ENCODE measurements around the gene CHN2.

Gene CHN2

DNA sequence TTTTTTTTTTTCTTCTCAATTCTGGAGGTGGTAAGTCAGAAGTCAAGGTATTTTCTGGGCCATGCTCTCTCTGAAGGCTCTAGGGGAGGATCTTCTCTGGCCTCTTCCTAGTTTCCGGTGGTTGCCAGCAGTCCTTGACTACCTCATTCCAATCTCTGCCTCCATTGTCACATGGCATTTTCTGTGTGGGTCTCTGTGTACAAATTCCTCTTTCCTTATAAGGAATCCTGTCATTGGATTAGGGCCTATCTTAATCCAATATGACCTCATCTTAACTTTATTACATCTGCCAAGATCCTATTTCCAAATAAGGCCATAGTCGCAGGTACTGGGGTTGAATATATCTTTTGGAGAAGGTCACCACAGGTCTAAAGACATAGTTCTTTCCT, 239.8 kb downstream of the CHN2 start:
- no peak for DNase-seq (ENCODE audit: low read depth)

DNA sequence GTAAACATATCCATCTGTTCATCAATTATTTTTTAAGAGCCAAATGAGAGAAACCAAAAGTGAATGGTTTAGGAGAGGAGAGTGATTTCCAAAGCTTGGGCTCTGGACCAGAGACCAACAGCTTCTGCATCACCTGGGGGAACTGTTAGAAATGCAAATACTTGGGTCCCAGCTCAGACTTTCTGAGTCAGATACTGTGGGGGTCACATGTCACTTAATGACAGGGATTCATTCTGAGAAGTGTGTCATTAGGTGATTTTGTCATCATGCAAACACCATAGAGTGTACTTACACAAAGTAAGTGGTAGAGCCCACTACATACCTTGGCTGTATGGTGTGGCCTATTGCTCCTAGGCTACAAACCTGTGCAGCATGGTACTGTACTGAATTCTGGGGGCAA, 240.6 kb downstream of the CHN2 start:
- no peak for DNase-seq (ENCODE audit: low read depth)

DNA sequence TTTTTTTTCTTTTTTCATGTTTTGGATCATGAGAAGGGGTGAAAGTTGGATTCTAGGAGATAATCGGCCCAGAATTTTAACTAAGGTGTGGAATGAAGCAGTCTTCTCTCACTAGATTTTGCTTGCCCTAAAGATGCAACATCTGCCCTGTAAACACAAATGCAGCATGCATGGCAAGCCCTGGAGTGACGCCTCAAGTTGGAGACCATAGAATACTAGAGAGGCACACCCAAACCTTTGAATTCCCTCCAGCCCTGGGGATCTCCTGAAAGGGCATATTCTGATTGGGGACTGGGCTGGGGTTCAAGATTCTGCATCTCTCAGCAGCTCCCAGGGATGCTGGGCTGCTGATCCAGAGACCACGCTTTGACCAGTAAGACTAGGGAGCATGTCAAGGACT, 241.3 kb downstream of the CHN2 start:
- DNase-seq (ENCODE audit: low read depth), result no peak

DNA sequence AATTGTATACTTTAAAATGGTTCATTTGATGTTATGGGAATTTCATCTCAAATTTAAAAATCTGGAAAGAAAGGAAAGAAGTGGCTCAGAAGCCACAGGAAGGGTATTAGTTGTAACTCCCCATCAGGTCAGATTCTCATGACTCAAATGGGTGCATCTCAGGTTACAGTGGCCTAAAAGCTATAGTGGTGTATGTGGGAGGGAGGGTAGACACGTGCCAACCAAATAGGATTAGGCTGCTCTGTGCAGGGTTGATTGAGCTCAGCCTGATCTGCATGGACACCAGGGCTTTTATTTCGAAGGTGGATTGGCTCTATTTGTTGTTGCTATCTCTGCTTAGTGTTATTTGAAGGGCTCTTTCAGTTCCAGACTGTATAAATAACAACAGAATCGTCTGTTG, 247.6 kb downstream of the CHN2 start:
- no peak for DNase-seq (ENCODE audit: low read depth)

DNA sequence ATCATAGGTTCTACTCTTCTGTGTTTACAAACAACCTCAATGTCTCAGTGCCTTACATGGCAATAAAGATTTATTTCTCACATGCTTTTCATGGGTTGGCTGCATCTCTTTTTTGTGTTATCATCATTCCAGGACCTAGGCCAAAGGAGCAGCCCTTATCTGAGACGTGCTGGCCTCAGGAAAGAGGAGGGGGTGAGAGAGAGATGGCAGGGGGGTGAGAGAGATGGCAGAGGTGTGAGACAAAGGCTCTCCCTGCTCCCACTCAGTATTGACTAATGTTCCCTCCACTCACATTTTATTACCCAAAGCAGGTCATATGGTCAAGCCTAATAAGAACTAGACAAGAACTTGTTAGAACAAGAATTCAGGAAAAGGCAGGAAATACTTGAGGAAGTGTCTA, 249.0 kb downstream of the CHN2 start:
- DNase-seq (ENCODE audit: low read depth), result no peak

DNA sequence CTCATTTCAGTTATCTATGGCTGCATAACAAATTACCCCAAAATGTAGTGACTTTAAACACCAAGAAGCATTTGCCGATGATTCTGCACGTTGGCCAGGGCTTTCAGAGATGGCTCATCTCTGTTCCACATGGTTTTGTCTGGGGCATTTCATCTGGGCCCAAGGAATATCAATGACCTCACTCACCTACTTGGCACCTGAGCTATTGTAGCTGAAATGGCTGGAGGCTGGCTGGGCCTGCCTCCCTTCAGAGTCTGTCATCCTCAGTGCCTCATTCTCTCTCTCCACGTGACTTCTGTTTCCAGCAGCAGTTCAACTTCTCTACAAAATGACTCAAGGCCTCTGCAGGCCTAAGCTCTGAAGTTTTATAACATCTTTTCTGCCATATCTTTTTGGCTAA, 249.7 kb downstream of the CHN2 start:
- DNase-seq (ENCODE audit: low read depth), result no peak

DNA sequence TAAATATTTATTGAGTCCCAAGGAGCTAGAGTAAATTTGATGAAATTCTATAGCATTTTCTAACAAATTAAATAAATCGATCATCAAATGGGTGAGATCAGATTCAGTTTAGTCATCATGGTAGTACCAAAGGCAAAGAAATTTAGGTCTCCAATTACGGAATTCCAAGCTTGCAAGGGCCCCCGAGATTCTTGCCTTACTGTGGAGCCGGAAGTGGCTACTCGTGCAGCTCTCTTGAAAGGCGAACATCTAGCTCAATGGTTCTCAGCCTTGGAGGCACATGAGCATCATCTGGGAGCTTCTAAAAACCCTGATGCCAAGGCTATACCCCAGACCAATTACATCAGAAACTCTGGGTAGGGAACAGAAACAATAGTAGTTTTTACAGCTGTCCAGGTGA, 251.2 kb downstream of the CHN2 start:
- no peak for DNase-seq (ENCODE audit: low read depth)

DNA sequence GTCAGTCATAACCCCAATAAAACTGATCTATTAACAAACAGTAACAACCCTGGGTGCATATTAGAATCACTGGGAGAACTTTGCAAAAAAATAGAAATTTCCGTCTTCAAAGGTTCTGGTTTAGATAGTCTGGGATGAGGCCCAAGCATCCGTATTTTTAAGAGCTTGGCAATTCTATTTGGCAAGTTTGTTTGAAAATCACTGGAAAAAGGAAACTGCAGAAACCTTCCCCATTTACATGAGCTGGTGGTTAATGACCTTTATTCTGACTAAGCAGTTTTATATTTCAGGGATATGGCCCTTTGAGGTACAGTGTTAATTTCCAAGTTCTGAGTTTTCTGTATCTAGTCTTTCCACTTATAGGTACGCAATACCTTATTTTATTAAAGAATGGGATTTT, 253.3 kb downstream of the CHN2 start:
- DNase-seq (ENCODE audit: low read depth), result no peak

DNA sequence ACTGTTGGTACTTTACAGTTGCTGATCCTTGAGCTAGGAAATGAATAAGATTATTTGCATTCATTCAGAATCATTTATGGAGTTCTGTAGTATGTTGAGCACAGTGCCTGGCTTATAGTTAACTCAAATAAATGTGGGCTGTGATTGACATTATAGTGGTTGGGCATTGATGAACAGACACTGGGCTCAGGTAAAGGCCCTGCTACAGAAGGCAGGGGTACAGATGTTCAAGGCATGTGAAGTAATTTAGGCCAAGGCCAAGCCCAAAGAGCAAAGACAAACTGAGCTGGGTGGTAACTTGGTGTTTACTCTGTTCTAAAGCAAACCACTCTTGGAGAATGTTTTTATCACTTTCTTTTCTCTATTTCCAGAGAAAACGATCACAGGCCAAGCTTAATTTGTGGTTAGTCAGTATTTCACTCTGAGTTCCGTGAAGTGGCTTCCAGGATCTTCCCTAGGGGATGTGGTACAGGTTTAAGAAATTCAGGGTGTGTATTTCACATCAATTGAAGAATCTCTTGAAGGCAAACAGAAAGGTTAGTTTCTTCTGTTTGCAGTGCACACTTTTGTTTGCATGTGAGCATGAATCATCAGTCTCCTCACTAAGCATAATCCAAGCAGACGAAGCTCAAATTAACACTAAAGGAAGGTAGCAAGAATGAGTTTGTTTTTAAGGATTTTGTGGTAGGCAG, 255.1 kb downstream of the CHN2 start:
- no peak for DNase-seq (ENCODE audit: low read depth)

DNA sequence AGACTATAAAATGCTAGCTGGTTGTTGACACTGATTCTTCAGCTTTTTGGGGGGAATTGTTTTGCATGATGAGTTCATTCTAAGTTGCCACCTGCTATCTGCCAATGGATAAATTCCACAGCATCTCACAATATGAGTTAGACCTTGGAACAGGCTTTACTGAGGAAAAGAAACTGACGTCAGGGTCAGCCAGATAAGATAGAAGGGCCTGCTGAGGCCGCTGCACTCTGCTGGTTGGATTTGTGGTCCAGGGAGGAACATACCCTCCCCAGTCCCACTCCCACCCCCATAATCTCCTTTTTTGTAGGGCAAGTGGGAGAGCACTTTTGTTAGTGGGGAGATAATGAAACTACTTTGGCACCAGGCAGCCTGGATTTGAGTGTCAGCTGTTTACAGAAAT, 258.4 kb downstream of the CHN2 start:
- DNase-seq (ENCODE audit: low read depth), result no peak

DNA sequence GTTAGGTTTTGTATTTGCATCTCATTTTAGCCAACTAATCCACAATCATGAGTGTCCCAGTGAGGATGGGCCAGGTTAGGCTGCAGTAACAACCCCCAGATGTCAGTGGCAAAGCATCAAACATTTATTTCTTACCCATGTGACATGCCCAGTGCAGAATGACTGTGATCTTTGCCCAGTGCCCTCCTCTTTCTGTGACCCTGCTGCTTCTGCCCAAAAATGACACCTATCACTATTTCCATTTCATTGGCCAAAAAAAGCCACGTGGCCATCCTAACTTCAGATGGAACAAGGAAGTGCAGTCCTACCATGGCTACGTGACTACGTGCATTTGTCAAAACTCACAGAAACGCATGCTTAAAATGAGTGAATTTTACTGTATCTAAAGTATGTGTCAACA, 259.9 kb downstream of the CHN2 start:
- no peak for DNase-seq (ENCODE audit: low read depth)

DNA sequence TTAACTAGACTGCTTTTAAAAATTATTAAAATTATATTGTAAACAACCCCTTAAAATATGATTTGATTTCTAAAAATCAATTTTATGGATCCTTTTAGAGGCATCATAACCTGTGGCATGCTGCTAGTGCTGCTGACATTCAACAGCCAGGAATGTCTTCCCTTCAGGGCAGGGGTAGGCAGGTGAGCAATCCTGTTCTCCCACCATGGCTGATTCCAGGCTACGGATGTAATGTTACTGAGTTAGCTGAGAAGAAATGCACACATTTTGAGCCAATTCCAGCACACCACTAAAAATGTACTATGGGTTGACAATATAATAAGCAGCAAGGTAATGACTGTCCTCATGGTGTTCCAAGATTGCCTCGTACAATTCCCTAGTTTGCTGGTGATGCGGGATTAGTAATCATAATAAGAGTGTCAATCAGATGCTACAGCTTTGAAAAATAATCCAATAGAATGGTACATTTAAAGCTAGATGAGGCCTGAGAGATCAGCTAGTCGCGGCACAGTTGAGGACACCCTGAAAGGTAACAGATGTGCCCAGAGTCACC, 260.4 kb downstream of the CHN2 start:
- DNase-seq (ENCODE audit: low read depth), result no peak

DNA sequence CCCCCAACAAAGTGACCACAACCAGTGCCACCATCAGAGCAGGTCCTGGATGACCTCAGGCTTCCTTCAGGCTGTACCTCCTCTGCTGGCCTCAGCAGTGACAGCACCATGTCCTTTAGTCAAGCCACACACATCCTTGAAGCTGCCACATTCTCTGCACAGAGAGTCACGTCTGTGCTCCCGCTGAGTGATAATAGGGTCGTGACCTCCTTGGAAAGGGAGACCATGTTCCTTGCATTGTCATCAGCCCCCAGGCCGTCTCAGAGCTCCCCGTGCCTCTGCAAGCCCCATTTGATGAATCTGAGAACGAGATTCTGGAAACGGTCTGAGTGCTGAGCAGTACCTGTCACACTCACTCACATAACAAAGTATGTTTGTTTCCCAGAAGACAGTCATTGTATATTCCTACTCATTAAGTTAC, 262.6 kb downstream of the CHN2 start:
- DNase-seq (ENCODE audit: low read depth), result no peak

DNA sequence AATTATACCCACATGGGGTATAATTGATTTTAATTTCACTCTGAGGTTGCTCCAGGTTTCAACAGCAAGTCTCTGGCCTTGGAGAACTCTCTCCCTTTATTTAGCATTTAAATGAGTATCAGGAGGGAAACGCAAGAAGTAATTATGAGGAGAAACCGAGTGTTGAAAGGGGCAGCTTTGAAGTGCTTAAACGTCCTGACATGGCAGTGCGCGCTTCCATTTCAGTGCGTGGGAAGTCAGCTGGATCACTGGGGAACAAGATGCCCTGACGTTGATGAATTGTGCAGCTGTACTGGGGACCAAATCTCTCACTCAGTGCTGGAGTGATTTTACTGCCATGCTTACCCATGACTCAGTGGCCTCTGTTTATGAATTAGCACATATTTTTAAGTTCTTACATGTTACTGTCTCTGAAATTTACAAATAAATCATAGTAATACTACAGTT, 263.0 kb downstream of the CHN2 start:
- no peak for DNase-seq (ENCODE audit: low read depth)

DNA sequence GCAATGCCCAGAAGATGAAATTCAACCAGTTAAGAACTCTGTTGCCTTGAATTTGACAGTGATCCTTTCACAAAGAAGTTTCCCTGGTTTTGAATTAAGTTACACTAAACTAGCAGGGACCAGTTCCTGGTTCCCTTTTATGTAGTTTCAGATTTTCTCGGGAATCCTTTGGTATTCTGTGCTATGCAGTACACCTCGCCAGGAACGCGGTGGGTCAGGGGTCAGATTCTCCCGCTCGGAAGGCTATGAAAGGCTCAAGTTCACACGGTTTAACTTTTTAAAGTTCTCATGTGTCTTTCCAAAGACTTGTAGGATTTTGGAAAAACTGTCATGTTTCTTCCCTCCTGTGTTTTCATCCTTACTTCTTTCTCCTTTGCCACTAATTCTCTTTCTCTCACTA, 264.4 kb downstream of the CHN2 start:
- no peak for DNase-seq (ENCODE audit: low read depth)

DNA sequence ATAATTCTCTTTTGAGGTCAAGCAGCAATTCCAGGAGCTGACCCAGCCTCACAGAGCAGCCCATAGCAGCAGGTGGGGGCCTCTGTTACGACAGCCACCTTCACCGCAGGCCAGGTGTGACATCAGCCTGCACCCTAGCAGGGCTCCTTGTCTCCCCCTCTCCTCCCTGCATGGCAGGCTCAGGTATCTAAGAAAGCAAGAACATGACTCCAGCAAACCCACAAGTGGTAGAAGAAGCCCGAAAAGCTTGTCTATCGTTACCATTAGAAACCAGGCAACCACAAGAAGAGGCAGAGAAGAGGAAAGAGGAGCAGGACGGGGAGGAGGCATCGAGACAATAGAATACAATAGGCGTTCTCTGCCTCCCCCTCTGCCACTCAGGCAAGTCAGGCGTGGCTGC, 265.0 kb downstream of the CHN2 start:
- no peak for DNase-seq (ENCODE audit: low read depth)

DNA sequence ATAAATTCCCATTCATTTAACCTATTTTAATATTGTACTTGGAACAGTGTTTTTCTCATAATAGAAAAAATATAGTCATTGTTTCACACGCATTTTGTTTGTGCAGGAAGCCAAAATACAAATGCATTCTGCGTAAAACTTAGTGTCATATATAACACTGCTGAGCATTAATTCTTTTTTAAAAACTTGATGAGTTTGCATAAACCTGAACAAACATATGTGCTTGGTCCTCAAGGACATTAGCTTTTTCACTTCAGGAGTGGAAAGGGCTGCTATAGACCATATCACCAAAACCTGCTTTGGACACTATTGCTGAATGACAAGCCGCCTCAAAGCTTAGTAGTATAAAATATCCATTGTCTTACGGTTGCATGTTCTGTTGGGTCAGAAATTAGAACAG, 267.4 kb downstream of the CHN2 start:
- no peak for DNase-seq (ENCODE audit: low read depth)

DNA sequence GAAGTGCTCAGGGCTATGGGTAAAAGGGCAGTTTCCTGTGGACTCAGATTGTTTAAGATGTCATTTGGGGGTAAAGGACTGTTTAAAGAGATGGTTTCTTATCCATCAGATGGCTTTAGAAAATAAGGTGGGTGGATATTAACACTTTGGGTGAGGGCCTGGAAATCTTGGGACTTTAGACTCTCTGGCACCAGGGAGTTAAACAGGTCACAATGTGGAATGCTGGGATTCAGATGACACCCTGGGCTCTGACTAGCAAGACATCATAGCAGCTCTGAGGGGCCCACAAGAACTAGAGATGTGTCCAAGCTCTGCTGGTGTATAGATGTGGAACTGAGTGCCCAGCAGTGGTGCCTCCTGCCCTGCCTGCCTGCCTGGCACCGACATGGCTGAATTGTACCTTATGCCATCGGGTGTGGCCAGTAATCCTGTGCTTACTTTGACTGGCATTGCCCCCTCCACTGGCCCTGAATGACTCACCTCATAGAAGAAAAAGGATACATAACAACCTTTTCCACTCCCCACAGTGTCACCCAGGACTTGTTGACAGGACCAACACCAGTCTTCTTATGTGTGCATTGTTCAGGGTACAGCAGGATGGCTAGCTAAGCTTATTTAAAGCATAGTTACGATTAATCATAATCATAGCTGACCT, 269.1 kb downstream of the CHN2 start:
- DNase-seq (ENCODE audit: low read depth), result no peak

DNA sequence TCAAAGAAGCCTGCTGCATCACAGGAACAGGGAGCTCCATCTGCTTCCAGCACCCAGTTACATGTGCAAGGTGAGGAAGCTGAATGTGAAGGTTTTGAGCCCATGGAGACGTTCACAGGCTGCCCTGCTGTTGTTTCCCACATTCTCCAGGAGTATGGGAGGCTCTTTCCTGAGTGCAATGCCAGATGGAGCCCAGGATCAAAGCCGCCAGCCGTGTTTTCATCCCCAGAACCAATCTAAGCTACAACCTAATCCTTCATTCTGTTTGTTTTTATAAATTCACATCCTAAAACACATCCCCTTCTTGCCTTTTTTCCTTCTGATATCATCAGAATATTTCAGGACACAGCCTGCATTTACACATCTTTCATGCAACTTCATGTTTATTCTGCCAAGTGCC, 270.2 kb downstream of the CHN2 start:
- no peak for DNase-seq (ENCODE audit: low read depth)

DNA sequence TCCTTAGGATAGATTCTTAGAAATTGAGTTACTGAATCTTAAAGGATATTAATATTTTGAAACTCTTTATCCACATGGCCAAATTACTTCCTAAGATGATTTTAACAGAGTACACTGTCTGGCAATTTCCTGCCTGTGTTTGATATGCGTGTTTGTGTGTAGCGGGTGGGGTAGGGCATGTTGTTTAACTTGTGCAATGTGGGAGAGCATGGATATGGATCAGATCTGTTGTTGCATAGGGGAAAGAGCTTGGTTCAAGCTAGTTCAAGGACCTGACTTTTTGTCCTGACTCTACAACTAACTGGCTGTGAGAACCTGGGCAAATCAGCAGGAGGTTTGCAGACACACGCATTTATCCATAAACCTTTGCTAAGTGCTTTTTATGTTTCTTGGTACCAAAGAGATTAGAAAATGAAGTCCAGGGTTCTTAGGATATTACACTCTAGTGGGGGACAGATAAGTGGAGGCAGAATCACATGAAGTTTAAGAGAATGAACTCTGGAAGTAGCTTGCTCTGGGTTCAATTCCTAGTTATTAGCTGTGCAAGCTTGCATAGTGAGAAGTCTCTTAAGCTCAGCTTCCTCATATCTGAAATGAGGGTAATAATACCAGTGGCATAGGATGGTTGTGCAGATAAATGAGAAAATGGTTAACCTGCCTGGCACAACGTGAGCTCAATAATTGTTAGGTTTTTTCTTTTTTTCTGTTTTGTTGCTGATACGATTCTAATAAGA, 272.8 kb downstream of the CHN2 start:
- DNase-seq (ENCODE audit: low read depth), result no peak

DNA sequence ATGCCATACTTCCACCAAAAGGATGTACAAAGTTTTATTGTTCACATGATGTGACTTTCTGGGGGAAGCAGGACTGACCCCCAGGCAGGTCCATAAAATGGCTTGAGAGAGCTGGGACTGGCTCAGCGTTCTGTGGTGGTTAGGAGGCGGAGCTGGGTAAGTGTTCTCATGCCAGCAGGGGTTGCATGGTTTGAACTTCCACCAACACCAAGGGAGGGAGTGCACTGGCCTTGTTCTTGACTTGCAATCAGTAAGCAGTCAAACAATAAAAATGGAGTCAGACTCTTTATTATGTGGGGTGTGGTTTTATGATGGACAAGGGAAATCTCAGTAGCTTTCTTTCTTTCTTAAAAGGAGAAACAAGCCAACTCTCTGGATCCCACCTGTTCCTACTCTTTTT, 273.6 kb downstream of the CHN2 start:
- DNase-seq (ENCODE audit: low read depth), result no peak

DNA sequence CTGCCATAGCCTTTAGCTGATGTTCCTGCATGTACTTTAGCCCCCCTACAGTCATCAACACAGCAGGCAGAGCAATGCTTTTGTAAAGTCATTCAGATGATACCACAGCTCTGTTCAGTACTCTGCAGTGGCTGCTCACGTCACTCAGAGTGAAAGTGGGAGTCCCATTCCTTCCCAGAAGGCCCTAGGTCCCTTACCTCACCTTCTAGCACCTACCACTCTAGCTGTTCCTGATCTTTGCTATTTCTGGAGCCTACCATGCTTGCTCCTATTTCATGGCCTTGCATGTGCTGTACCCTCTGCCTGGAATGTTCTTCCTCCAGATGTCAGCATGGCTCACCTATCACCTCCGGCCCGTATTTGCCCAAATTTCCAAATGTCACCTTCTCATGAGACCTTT, 274.7 kb downstream of the CHN2 start:
- DNase-seq (ENCODE audit: low read depth), result no peak

DNA sequence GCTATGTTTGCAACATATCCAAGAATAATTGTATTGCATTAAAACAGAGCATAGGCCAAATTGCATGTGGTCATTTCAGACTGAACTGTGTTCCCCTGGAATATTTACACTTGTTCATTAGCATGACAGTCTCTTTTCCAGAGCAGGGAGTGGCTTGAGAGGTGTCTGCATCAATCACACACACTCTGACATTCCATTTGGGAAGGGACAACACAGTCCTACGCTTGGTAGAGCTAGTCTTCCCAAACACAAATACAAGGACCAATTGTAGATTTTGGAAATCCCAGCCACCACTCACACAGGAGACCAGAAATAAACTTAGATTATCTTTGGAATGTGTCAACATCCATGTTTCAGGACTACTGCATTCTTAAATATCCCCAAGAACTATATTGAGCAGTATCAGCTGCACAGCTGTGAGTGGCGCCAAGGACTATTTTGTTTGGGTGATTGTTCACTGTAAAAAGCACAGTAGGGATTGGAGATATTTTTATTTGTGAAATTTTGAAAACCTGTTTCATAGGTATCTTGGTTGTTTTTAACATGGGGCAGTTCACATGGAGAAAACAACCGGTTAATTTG, 275.5 kb downstream of the CHN2 start:
- no peak for DNase-seq (ENCODE audit: low read depth)

Data from stimulated activated CD8-positive, alpha-beta memory T cell treated with anti-CD3 and anti-CD28 coated beads, Interleukin-7, amount 100 ng/mL, for 24 hours (primary cell).